NB4 (cell line): ENCODE data around the gene ZFAND3.

Experiments used
- DNase-seq: peaks from one replicate; pipeline ENCODE4 v3.0.0; 2010; ENCODE audit warnings: low read depth
- H3K4me3 ChIP-seq: one replicate; pipeline ENCODE4 v1.5.1; 2011; ENCODE audit warnings: mild to moderate bottlenecking, low read depth, low read length, moderate library complexity
- MYC ChIP-seq: IDR thresholded peaks from 2 replicates; pipeline ENCODE4 v1.6.1; 2011; ENCODE audit warnings: low read depth, low read length
- POLR2A ChIP-seq: IDR thresholded peaks from 2 replicates; pipeline ENCODE4 v1.6.1; 2011; ENCODE audit warnings: mild to moderate bottlenecking; ENCODE audit not compliant: insufficient read length; ENCODE audit errors: extremely low read depth
- TF ChIP-seq, protein P1 (sequence below): IDR thresholded peaks from one replicate; pipeline ENCODE4 v1.5.1; 2012; ENCODE audit warnings: low read depth, low read length
- TF ChIP-seq, protein P2 (sequence below): IDR thresholded peaks from 2 replicates; pipeline ENCODE4 v1.6.1; 2011; ENCODE audit warnings: low read depth, low read length

The ZFAND3 gene

DNA sequence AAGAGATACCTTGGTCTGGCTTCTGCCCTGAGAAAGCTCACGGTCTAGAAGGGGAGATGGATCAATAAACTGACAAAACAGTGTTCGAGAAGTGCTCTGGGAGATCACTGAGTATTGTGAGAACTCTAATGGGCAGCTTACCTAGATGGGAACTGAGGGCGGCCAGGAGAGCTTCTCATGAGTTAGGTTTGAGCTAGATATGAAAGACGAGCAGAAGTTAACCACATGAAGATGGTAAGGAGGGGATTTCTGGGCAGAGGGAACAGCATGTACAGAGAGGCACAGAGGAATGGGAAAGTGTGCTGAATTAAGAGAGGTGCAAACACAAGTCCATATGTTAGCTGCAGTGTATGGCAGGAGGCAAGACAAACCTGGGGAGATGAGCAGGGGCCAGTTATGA is 11.9 kb downstream of the ZFAND3 start:
- no peak overlapping the region for H3K4me3 ChIP-seq
- TF ChIP-seq POLR2A (no peak), MYC (no peak)
- TF ChIP-seq, protein P1, sequence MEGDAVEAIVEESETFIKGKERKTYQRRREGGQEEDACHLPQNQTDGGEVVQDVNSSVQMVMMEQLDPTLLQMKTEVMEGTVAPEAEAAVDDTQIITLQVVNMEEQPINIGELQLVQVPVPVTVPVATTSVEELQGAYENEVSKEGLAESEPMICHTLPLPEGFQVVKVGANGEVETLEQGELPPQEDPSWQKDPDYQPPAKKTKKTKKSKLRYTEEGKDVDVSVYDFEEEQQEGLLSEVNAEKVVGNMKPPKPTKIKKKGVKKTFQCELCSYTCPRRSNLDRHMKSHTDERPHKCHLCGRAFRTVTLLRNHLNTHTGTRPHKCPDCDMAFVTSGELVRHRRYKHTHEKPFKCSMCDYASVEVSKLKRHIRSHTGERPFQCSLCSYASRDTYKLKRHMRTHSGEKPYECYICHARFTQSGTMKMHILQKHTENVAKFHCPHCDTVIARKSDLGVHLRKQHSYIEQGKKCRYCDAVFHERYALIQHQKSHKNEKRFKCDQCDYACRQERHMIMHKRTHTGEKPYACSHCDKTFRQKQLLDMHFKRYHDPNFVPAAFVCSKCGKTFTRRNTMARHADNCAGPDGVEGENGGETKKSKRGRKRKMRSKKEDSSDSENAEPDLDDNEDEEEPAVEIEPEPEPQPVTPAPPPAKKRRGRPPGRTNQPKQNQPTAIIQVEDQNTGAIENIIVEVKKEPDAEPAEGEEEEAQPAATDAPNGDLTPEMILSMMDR, result no peak
- no peak for DNase-seq

DNA sequence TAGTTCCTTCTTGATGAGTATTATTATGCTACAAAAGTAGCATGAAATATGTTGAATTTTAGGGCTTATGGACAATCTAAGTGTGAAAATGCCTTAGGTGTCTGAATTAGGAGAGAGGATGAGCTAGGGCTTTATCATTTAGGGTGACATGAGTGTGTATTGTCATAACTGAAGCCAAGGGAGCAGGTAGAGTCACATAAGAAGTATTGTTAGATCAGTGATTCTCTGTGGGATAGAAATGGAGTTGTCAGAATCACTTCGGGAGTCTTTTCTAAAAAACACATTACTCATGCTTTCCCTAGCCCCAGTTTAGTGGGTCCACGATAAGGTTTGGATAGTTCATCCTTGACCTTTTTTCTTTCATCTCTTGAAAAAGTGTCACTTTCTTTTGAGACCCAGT is 16.4 kb downstream of the ZFAND3 start:
- TF ChIP-seq, protein P2, sequence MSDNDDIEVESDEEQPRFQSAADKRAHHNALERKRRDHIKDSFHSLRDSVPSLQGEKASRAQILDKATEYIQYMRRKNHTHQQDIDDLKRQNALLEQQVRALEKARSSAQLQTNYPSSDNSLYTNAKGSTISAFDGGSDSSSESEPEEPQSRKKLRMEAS, result no peak
- TF ChIP-seq, protein P1, result no peak
- TF ChIP-seq MYC, result no peak
- no peak for TF ChIP-seq POLR2A
- no peak for DNase-seq
- H3K4me3 ChIP-seq, result no peak overlapping the region

DNA sequence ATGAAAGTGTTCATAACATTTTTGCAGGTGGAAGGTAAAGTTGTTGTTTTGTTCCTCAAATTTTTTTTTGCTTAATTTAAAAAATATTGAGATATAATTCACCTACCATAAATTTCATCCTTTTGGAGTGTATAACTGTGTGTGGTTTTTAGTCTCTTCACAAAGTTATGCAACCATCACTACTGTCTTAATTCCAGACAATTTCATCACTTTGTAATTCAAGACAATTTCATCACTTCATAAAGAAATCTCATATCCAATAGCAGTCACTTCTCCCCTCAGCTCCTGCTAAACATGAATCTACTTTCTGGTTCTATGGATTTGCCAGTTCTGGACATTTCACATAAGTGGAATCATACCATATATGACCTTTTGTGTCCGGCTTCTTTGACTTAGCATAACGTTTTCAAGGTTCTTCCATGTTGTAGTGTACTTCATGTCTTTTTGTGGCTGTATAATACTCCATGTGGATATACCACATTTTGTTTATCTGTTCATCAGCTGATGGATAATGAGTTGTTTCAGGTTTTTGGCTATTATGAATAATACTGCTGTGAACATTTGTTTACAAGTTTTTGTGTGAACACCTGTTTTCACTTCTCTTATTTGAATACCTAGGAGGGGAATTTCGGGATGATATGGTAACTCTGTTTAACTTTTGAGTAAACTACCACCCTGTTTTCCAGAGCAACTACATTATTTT is 18.8 kb downstream of the ZFAND3 start:
- DNase-seq, result peak; percentile 33
- H3K4me3 ChIP-seq, result no peak overlapping the region
- TF ChIP-seq, protein P2, result no peak
- TF ChIP-seq MYC (no peak), POLR2A (no peak)
- TF ChIP-seq, protein P1, result no peak

DNA sequence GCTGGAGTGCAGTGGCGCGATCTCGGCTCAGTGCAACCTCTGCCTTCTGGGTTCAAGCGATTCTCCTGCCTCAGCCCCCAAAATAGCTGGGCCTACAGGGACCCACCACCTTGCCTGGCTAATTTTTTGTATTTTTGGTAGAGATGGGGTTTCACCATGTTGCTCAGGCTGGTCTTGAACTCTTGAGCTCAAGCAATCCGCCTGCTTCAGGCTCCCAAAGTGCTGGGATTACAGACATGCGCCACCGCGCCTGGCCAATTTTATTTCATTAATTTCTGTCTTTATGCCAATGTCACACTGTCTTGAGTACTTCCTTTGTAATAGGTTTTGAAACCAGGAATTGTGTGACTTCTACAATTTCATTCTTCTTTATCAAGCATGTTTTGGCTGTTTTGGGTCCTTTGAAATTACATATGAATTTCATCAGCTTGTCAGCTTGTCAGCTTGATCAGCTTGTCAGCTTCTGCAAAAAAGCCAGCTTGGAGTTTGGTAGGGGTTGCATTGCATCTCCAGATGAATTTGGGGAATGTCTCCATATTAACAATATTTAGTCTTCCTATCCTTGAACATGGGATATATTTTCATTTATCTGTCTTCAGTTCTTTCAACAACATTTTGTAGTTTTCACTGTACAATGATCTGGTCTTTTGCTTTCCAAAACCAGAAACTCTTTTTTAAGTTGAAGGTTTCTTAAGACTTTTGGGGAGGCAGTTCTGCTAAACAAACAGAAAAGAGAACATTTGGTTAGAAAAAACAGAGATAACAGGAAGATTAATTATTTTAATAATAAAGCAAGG is 20.8 kb downstream of the ZFAND3 start:
- no peak for TF ChIP-seq POLR2A
- no peak overlapping the region for H3K4me3 ChIP-seq
- no peak for DNase-seq

DNA sequence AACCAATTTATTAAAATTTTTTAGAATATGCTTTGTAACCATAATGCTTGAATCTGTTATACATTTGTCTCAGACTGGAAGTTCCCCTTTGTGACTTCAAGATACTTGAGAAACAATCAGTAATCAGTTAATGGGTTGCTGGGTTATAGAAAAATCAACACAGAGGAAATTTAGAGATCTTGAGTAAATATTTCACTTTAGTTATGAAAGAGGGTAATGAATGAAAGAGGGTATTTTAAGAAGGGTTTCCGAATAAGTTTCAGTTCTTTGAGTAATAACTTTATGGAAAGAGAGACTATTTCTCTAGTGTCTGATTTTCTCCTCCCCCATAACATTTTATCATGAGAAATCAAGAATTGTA is 21.4 kb downstream of the ZFAND3 start:
- DNase-seq, result no peak
- TF ChIP-seq, protein P1, result no peak
- TF ChIP-seq, protein P2, result no peak
- TF ChIP-seq MYC (no peak), POLR2A (no peak)
- no peak overlapping the region for H3K4me3 ChIP-seq

DNA sequence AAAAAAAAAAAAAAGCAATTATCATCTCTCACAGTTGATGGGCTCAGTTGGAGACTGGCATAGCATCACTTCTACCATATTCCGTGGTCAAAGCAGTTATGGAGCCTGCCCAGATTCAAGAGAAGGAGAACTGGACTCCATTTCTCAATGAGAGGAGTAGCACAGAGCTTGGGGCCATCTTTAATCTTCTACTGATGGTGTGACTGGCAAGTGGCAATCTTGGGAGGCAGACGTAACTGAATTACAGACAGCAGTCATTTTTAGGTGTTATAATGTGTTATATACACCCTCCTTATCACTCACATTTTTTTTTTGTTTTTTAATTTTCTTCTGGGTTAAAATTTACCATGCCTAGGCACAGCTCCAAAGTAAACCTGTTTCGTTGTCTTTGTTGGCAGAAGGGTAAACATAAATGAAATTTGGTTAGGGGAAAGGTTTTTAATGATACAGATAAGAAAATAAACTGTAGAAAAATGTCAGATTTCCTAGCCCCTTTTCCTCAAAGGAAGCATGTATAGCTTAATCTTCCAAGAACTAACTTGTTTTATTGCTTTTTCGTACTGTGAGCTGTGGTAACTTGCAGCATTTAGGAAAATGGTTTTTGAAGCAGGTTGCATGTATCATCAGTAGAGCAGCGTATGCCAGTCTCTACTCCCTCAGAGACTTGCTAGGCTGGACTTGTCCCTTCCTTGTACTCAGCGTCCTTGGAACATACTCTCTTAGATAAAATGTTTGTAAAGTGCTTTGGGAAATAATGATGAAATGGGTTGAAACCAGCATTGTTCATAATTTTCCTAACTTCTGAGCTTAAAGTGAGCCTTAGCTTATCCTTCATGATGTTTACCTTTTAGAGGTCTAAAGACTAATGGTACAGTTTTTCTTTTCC is 25.7 kb downstream of the ZFAND3 start:
- DNase-seq, result no peak
- H3K4me3 ChIP-seq, result no peak overlapping the region
- TF ChIP-seq, protein P1, result no peak
- TF ChIP-seq, protein P2, result no peak
- TF ChIP-seq POLR2A (no peak), MYC (no peak)
